Peyer's patch (tissue), 4 donors: ENCODE data around the gene CASP8AP2. TPM values are rescaled to one million over a fixed set of nuclear protein-coding genes. Genes with fewer than 3 reads are reported as not detected.

Experiments
- DNase-seq, 3 donors: peaks; one replicate each; pipeline ENCODE4 v3.0.0-alpha.2; 2017 to 2019
- H3K27ac ChIP-seq, 4 donors: fragments of 200-600 bp; sonication (generic); one replicate each; pipeline ENCODE4 v1.5.1; 2016 to 2019
- H3K27me3 ChIP-seq, 2 donors: fragments of 200-600 bp; sonication (generic); one replicate each; pipeline ENCODE4 v1.5.1; 2019
- H3K36me3 ChIP-seq, 3 donors: fragments of 200-600 bp; sonication (generic); one replicate each; pipeline ENCODE4 v1.5.1; 2016 to 2019
- H3K4me1 ChIP-seq, 4 donors: fragments of 200-600 bp; sonication (generic); one replicate each; pipeline ENCODE4 v1.5.1; 2016 to 2019
- H3K4me3 ChIP-seq, 4 donors: fragments of 200-600 bp; sonication (generic); 1 replicate in 3 of 4; 2 replicates in 1 of 4; pipeline ENCODE4 v1.5.1; 2016 to 2019; ENCODE audit warnings: mild to moderate bottlenecking in 1 of 4
- H3K9me3 ChIP-seq, 4 donors: fragments of 200-600 bp; sonication (generic); one replicate each; pipeline ENCODE4 v1.5.1; 2016 to 2019; ENCODE audit warnings: mild to moderate bottlenecking in 1 of 4
- CTCF ChIP-seq, 6 experiments: fragments of 450-650 bp in 4 of 6; fragments of 200-600 bp in 2 of 6; sonication (generic) in 1 of 6; IDR thresholded peaks; one replicate each; pipeline ENCODE4 v1.5.1; 2017 to 2019; ENCODE audit warnings: antibody characterized with exemption in 6 of 6, mild to moderate bottlenecking in 3 of 6, moderate library complexity in 1 of 6
- POLR2A ChIP-seq, 2 donors: fragments of 450-650 bp; IDR thresholded peaks; one replicate each; pipeline ENCODE4 v1.5.1; 2017; ENCODE audit warnings: antibody characterized with exemption in 2 of 2, mild to moderate bottlenecking in 2 of 2, moderate library complexity in 2 of 2
- total RNA-seq, 4 donors: library from RNA; depleted of rRNA; stranded (reverse); fragments of >200 nt; gene quantifications; one replicate each; pipeline ENCODE4 v1.1.0, GENCODE V29; 2016

CASP8AP2 gene
- total RNA-seq, 4 donors from 2014 or later = 15.9 to 33.0 (median 19.2) TPM

GRCh38 chr6:89794324-89794723, 35.4 kb upstream of the CASP8AP2 start:
- DNase-seq = no peak
- Histone ChIP-seq H3K9me3 (no peaks in the 10 kb centered on the region), H3K4me1 (peaks cover 0 to 3% (median 0%) of the 10 kb centered on the region in 4 donors), H3K4me3 (no peak overlapping the region), H3K27me3 (no peaks in the 10 kb centered on the region), H3K27ac (no peak overlapping the region), H3K36me3 (peaks cover 0 to 28% (median 0%) of the 10 kb centered on the region in 3 donors)
- no peak for TF ChIP-seq POLR2A (IDR thresholded peaks at IDR 0.05)
- TF ChIP-seq CTCF (IDR thresholded peaks at IDR 0.05) = no peak

GRCh38 chr6:89797317-89797716, 32.4 kb upstream of the CASP8AP2 start:
- Histone ChIP-seq H3K4me1 (peaks cover 0 to 3% (median 0%) of the 10 kb centered on the region in 4 donors), H3K27ac (no peak overlapping the region), H3K9me3 (no peaks in the 10 kb centered on the region), H3K4me3 (no peak overlapping the region), H3K27me3 (no peaks in the 10 kb centered on the region), H3K36me3 (peaks cover 0 to 29% (median 0%) of the 10 kb centered on the region in 3 donors)
- TF ChIP-seq POLR2A (IDR thresholded peaks at IDR 0.05) = no peak
- no peak for TF ChIP-seq CTCF (IDR thresholded peaks at IDR 0.05)
- DNase-seq = peak in 1 of 3 donors; percentile 35

GRCh38 chr6:89799096-89799495, 30.6 kb upstream of the CASP8AP2 start:
- TF ChIP-seq POLR2A (IDR thresholded peaks at IDR 0.05) = no peak
- TF ChIP-seq CTCF (IDR thresholded peaks at IDR 0.05) = no peak
- H3K4me3 ChIP-seq = no peak overlapping the region
- no peaks in the 10 kb centered on the region for H3K9me3 ChIP-seq
- H3K27me3 ChIP-seq = no peaks in the 10 kb centered on the region
- H3K4me1 ChIP-seq = peaks cover 0 to 3% (median 0%) of the 10 kb centered on the region in 4 donors
- H3K36me3 ChIP-seq = peaks cover 0 to 27% (median 0%) of the 10 kb centered on the region in 3 donors
- no peak for DNase-seq
- H3K27ac ChIP-seq = no peak overlapping the region

GRCh38 chr6:89799756-89800155, 29.9 kb upstream of the CASP8AP2 start:
- H3K27ac ChIP-seq = no peak overlapping the region
- no peak for TF ChIP-seq CTCF (IDR thresholded peaks at IDR 0.05)
- no peak for TF ChIP-seq POLR2A (IDR thresholded peaks at IDR 0.05)
- no peaks in the 10 kb centered on the region for H3K27me3 ChIP-seq
- H3K4me1 ChIP-seq = no peaks in the 10 kb centered on the region
- H3K9me3 ChIP-seq = no peaks in the 10 kb centered on the region
- H3K4me3 ChIP-seq = no peak overlapping the region
- no peak for DNase-seq
- H3K36me3 ChIP-seq = peaks cover 0 to 27% (median 0%) of the 10 kb centered on the region in 3 donors

GRCh38 chr6:89803271-89803670, 26.4 kb upstream of the CASP8AP2 start:
- no peaks in the 10 kb centered on the region for H3K27me3 ChIP-seq
- H3K27ac ChIP-seq = no peak overlapping the region
- peaks cover 0 to 27% (median 0%) of the 10 kb centered on the region in 3 donors for H3K36me3 ChIP-seq
- no peak for TF ChIP-seq POLR2A (IDR thresholded peaks at IDR 0.05)
- no peak for TF ChIP-seq CTCF (IDR thresholded peaks at IDR 0.05)
- no peaks in the 10 kb centered on the region for H3K4me1 ChIP-seq
- DNase-seq = no peak
- no peaks in the 10 kb centered on the region for H3K9me3 ChIP-seq
- no peak overlapping the region for H3K4me3 ChIP-seq
